HG02852 (cell line): Measurements from ENCODE around the gene BTBD9.

Source experiments
- ATAC-seq: cut with Tn5 transposase; IDR thresholded peaks from one replicate; pipeline ENCODE4 v1.9.1; 2021; ENCODE audit warnings: mild to moderate bottlenecking, moderate library complexity; ENCODE audit not compliant: unreplicated experiment

BTBD9 gene

GRCh38 chr6:38310061-38310460, 329.7 kb downstream of the BTBD9 start:
- no peak for ATAC-seq

GRCh38 chr6:38307740-38308139, 332.0 kb downstream of the BTBD9 start:
- peak; percentile 70 for ATAC-seq

- ATAC-seq: peak; percentile 35
Measured at GRCh38 chr6:38306931-38307330, 332.8 kb downstream of the BTBD9 start.

- ATAC-seq: peak; percentile 63
Measured at GRCh38 chr6:38305995-38306681, 333.6 kb downstream of the BTBD9 start.

GRCh38 chr6:38302838-38303237, 336.9 kb downstream of the BTBD9 start:
- ATAC-seq: no peak

GRCh38 chr6:38302081-38302480, 337.6 kb downstream of the BTBD9 start:
- ATAC-seq: no peak

GRCh38 chr6:38290133-38290799, 349.5 kb downstream of the BTBD9 start:
- ATAC-seq: no peak

GRCh38 chr6:38287487-38287886, 352.2 kb downstream of the BTBD9 start:
- ATAC-seq: no peak

GRCh38 chr6:38284802-38285394, 354.8 kb downstream of the BTBD9 start:
- no peak for ATAC-seq

- ATAC-seq: no peak
Measured at GRCh38 chr6:38283734-38284362, 355.9 kb downstream of the BTBD9 start.

- no peak for ATAC-seq
Measured at GRCh38 chr6:38282911-38283310, 356.8 kb downstream of the BTBD9 start.

GRCh38 chr6:38281126-38281525, 358.6 kb downstream of the BTBD9 start:
- ATAC-seq: no peak

GRCh38 chr6:38279963-38280588, 359.7 kb downstream of the BTBD9 start:
- ATAC-seq: no peak

- no peak for ATAC-seq
Measured at GRCh38 chr6:38279423-38279822, 360.3 kb downstream of the BTBD9 start.

- ATAC-seq: no peak
Measured at GRCh38 chr6:38273325-38273724, 366.4 kb downstream of the BTBD9 start.

GRCh38 chr6:38272222-38272621, 367.5 kb downstream of the BTBD9 start:
- ATAC-seq: no peak

- no peak for ATAC-seq
Measured at GRCh38 chr6:38271081-38271480, 368.6 kb downstream of the BTBD9 start.

GRCh38 chr6:38270367-38270766, 369.4 kb downstream of the BTBD9 start:
- ATAC-seq: no peak

- no peak for ATAC-seq
Measured at GRCh38 chr6:38269461-38270172, 370.1 kb downstream of the BTBD9 start.

GRCh38 chr6:38268342-38268741, 371.4 kb downstream of the BTBD9 start:
- ATAC-seq: no peak

GRCh38 chr6:38266921-38267354, 372.8 kb downstream of the BTBD9 start:
- no peak for ATAC-seq
